HG03432 (cell line): ENCODE results near the gene MUC5B.
"Not testable (repeated sequence)": the region's sequence is repeated elsewhere in the genome, so short reads cannot be mapped to it uniquely, and the experiment has no call there.

Experiments used
- ATAC-seq: cut with Tn5 transposase; IDR thresholded peaks from one replicate; pipeline ENCODE4 v1.9.1; 2021; ENCODE audit warnings: mild to moderate bottlenecking, moderate library complexity; ENCODE audit not compliant: unreplicated experiment

MUC5B gene

DNA sequence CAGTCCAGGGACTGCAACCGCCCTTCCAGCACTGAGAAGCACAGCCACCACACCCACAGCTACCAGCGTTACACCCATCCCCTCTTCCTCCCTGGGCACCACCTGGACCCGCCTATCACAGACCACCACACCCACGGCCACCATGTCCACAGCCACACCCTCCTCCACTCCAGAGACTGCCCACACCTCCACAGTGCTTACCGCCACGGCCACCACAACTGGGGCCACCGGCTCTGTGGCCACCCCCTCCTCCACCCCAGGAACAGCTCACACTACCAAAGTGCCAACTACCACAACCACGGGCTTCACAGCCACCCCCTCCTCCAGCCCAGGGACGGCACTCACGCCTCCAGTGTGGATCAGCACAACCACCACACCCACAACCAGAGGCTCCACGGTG lies 19.9 kb downstream of the MUC5B start:
- not testable (repeated sequence) for ATAC-seq

DNA sequence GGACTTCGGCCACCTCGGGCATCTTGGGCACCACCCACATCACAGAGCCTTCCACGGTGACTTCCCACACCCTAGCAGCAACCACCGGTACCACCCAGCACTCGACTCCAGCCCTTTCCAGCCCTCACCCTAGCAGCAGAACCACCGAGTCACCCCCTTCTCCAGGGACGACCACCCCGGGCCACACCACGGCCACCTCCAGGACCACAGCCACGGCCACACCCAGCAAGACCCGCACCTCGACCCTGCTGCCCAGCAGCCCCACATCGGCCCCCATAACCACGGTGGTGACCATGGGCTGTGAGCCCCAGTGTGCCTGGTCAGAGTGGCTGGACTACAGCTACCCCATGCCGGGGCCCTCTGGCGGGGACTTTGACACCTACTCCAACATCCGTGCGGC lies 20.7 kb downstream of the MUC5B start:
- ATAC-seq: not testable (repeated sequence)

DNA sequence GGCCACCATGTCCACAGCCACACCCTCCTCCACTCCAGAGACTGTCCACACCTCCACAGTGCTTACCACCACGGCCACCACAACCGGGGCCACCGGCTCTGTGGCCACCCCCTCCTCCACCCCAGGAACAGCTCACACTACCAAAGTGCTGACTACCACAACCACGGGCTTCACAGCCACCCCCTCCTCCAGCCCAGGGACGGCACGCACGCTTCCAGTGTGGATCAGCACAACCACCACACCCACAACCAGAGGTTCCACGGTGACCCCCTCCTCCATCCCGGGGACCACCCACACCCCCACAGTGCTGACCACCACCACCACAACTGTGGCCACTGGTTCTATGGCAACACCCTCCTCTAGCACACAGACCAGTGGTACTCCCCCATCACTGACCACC lies 21.7 kb downstream of the MUC5B start:
- ATAC-seq: not testable (repeated sequence)

DNA sequence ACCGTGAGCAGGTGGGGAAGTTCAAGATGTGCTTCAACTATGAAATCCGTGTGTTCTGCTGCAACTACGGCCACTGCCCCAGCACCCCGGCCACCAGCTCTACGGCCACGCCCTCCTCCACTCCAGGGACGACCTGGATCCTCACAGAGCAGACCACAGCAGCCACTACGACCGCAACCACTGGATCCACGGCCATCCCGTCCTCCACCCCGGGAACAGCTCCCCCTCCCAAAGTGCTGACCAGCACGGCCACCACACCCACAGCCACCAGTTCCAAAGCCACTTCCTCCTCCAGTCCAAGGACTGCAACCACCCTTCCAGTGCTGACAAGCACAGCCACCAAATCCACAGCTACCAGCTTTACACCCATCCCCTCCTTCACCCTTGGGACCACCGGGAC lies 22.9 kb downstream of the MUC5B start:
- not testable (repeated sequence) for ATAC-seq

DNA sequence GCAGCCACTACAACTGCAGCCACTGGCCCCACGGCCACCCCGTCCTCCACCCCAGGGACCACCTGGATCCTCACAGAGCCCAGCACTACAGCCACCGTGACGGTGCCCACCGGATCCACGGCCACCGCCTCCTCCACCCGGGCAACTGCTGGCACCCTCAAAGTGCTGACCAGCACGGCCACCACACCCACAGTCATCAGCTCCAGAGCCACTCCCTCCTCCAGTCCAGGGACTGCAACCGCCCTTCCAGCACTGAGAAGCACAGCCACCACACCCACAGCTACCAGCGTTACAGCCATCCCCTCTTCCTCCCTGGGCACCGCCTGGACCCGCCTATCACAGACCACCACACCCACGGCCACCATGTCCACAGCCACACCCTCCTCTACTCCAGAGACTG lies 23.4 kb downstream of the MUC5B start:
- not testable (repeated sequence) for ATAC-seq

DNA sequence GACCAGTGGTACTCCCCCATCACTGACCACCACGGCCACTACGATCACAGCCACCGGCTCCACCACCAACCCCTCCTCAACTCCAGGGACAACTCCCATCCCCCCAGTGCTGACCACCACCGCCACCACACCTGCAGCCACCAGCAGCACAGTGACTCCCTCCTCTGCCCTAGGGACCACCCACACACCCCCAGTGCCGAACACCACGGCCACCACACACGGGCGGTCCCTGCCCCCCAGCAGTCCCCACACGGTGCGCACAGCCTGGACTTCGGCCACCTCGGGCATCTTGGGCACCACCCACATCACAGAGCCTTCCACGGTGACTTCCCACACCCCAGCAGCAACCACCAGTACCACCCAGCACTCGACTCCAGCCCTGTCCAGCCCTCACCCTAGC lies 24.2 kb downstream of the MUC5B start:
- ATAC-seq: not testable (repeated sequence)

DNA sequence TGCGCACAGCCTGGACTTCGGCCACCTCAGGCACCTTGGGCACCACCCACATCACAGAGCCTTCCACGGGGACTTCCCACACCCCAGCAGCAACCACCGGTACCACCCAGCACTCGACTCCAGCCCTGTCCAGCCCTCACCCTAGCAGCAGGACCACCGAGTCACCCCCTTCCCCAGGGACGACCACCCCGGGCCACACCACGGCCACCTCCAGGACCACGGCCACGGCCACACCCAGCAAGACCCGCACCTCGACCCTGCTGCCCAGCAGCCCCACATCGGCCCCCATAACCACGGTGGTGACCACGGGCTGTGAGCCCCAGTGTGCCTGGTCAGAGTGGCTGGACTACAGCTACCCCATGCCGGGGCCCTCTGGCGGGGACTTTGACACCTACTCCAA lies 26.1 kb downstream of the MUC5B start:
- not testable (repeated sequence) for ATAC-seq

DNA sequence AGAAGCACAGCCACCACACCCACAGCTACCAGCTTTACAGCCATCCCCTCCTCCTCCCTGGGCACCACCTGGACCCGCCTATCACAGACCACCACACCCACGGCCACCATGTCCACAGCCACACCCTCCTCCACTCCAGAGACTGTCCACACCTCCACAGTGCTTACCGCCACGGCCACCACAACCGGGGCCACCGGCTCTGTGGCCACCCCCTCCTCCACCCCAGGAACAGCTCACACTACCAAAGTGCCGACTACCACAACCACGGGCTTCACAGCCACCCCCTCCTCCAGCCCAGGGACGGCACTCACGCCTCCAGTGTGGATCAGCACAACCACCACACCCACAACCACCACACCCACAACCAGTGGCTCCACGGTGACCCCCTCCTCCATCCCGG lies 27.5 kb downstream of the MUC5B start:
- not testable (repeated sequence) for ATAC-seq

DNA sequence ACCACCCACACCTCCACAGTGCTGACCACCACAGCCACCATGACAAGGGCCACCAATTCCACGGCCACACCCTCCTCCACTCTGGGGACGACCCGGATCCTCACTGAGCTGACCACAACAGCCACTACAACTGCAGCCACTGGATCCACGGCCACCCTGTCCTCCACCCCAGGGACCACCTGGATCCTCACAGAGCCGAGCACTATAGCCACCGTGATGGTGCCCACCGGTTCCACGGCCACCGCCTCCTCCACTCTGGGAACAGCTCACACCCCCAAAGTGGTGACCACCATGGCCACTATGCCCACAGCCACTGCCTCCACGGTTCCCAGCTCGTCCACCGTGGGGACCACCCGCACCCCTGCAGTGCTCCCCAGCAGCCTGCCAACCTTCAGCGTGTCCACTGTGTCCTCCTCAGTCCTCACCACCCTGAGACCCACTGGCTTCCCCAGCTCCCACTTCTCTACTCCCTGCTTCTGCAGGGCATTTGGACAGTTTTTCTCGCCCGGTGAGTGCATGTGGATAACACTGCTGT lies 28.4 kb downstream of the MUC5B start:
- ATAC-seq: no peak

DNA sequence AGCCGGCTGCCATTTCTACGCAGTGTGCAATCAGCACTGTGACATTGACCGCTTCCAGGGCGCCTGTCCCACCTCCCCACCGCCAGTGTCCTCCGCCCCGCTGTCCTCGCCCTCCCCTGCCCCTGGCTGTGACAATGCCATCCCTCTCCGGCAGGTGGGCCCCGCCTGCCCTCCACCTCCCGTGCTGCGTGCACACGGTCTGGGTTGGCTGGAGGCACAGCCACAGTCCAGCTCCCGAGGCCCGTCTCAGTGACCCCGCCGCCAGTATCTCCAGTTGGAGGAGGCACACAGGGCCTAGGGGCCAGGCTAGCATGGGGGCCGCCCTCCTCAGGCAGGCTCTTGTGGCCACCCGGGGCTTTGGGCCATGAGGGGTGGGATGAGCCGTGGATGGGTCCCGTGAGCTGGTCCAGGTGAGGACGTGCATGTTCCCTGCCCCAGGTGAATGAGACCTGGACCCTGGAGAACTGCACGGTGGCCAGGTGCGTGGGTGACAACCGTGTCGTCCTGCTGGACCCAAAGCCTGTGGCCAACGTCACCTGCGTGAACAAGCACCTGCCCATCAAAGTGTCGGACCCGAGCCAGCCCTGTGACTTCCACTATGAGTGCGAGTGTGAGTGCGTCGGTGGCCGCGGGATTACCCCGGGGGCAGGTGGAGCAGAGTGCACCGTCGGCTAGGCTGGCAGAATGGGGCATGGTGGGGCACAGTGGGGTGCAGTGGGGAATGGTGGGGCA lies 29.7 kb downstream of the MUC5B start:
- no peak for ATAC-seq

DNA sequence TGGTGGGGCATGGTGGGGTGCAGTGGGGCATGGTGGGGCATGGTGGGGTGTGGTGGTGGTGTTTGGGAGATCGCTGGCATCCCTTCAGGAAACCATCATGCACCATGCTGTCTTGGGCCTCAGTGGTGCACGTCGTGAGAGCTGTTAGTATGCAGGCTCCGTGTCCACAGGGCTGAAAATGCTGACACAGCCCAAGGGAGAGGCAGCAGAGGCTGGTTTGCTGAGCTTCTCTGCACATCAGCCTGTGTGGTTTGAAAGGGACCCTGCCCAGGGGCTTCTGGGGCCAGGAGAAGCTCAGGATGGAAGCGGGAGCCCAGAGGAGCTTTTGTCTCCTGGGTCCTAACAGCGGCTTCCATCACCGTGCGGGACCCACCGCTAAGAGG lies 30.2 kb downstream of the MUC5B start:
- no peak for ATAC-seq

DNA sequence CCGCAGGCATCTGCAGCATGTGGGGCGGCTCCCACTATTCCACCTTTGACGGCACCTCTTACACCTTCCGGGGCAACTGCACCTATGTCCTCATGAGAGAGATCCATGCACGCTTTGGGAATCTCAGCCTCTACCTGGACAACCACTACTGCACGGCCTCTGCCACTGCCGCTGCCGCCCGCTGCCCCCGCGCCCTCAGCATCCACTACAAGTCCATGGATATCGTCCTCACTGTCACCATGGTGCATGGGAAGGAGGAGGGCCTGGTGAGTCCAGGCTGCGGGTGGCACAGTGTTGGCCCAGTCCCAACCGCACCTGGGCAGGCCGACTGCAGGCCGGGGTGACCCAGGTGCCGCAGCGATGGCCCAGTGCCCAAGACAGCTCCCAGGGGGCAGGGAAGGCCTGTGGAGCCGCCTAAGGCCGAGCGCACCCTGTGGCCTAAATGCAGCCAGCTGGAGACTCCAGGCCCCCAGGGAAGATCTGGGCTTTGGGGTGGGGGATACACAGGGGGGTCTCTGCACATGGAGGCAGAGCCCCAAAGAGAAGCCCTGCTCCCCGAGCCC lies 31.3 kb downstream of the MUC5B start:
- ATAC-seq: no peak

DNA sequence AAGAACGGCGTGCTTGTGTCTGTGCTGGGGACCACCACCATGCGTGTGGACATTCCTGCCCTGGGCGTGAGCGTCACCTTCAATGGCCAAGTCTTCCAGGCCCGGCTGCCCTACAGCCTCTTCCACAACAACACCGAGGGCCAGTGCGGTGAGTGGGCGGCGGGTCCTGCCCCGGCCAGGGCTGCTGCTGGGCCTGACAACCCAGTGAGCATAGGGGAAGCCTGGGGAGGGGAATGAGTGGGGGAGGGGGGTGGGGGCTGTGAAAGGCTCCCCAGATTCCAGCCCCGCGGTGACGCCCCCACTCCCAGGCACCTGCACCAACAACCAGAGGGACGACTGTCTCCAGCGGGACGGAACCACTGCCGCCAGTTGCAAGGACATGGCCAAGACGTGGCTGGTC lies 31.9 kb downstream of the MUC5B start:
- no peak for ATAC-seq

DNA sequence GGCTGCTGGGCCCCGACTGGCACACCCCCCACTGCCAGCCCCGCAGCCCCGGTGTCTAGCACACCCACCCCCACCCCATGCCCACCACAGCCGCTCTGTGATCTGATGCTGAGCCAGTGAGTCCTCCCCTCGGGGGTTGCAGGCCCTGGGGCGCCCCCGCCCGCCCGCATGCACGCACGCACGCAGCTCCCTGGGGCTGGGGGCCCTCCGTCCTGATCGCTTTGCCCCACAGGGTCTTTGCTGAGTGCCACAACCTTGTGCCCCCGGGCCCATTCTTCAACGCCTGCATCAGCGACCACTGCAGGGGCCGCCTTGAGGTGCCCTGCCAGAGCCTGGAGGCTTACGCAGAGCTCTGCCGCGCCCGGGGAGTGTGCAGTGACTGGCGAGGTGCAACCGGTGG lies 32.3 kb downstream of the MUC5B start:
- ATAC-seq: no peak

DNA sequence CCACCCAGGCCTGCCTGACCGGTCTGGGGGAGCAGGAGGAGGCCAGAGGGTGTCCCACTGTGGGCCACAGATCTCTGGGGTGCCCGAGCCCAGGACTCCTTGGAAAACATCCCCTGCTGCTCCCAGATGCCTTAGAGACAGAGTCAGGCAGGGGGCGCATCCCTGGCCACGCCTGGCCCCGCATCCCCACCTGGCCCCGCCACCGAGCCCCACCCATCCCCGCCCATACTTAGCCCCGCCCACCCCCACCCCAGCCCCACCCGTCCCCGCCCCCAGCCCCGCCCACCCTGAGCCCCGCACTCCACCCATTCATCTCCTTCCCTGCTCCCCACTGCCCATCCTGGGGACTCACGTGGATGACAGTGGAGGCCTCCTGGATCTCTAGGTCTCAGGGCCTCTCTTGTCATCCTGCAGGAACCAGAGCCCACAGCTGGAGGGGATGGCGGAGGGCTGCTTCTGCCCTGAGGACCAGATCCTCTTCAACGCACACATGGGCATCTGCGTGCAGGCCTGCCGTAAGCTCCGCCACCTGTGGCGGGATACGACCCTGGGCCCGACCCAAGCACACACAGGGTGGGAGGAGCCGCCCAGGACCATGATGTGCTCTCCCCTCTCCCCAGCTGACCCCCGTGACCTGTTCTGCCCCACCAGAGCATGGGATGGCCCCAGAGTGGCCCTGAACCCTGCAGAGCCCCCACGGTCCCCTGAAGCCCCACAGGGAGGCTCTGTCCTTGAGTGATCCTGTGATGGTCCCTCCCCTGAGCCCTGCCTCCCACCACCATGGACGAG lies 33.6 kb downstream of the MUC5B start:
- ATAC-seq: no peak

DNA sequence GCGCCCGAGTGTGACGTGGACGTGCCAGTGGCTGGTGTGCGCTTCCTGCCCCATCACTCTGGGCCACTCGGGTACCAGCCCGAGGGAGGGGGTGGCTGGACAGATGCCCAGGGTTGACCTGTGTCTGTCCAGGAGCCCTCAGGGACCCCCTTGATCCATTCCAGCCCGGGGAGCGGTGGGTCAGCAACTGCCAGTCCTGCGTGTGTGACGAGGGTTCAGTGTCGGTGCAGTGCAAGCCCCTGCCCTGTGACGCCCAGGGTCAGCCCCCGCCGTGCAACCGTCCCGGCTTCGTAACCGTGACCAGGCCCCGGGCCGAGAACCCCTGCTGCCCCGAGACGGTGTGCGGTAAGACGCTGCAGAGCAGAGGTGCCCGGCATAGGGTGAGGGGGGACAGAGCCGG lies 34.5 kb downstream of the MUC5B start:
- ATAC-seq: no peak

DNA sequence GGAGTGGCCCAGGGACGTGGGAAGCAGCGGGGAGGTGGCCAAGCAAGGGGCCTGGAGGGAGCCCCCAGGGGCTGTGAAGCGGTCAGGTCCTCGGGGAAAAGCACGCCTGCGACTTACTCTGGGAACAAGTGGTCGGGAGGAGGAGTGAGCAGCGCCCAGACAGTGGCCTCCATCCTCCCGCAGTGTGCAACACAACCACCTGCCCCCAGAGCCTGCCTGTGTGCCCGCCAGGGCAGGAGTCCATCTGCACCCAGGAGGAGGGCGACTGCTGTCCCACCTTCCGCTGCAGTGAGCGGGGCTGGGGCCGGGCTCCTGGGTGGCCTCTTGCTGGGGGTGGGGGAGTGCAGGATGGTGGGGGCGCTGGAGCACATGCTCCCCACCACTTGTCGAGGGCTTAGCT lies 35.0 kb downstream of the MUC5B start:
- ATAC-seq: no peak

DNA sequence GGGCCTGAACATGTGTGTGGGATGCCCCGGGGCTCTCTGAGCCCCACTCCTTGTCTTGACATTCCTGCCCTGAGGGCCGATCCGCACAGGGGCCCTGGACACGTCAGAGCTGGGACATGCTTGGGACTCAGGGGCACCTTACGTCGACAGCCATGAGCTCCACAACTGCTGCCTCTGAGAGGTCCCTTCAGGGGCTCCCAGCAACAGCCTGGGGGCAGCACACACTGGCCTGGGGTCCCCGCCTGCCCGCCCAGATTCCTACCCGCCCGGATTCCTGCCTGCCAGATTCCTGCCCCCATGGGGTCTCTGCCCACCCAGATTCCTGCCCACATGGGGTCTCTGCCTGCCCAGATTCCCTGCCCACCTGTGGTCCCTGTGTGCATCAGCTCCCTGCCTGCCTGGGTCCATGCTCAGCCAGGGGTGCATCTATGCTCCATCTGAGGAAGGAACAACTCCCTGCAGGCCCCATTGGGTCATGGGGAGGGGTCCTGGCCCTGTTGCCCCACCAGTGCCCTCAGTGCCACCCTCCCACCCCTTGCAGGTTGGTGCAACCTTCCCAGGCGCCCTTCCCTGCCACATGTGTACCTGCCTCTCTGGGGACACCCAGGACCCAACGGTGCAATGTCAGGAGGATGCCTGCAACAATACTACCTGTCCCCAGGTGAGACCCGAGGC lies 35.7 kb downstream of the MUC5B start:
- ATAC-seq: no peak

DNA sequence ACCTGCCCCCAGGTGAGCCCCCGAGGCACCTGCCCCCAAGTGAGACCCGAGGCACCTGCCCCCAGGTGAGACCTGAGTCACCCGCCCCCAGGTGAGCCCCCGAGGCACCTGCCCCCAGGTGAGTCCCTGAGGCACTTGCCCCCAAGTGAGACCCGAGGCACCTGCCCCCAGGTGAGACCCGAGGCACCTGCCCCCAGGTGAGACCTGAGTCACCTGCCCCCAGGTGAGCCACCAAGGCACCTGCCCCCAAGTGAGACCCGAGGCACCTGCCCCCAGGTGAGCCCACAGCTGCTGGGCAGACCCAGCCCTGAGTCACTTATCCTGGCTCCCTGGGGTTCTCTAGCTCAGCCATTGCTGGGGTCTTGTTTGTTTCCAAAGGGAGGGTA lies 36.2 kb downstream of the MUC5B start:
- no peak for ATAC-seq

DNA sequence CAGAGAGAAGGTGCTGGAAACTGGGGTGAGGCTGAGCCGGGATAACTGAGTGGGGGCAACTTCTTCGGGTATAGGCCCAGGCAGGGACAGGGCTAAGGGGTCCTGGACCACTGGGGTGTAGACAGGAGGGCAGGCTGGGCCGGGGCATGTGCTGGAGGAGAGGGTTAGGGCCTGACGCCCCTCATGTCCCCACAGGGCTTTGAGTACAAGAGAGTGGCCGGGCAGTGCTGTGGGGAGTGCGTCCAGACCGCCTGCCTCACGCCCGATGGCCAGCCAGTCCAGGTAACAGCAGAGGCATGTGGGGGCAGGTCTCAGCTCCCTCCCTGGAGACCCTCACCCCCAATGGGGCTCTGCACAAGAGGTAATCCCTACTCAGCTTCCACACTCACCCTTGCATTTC lies 36.7 kb downstream of the MUC5B start:
- ATAC-seq: no peak

DNA sequence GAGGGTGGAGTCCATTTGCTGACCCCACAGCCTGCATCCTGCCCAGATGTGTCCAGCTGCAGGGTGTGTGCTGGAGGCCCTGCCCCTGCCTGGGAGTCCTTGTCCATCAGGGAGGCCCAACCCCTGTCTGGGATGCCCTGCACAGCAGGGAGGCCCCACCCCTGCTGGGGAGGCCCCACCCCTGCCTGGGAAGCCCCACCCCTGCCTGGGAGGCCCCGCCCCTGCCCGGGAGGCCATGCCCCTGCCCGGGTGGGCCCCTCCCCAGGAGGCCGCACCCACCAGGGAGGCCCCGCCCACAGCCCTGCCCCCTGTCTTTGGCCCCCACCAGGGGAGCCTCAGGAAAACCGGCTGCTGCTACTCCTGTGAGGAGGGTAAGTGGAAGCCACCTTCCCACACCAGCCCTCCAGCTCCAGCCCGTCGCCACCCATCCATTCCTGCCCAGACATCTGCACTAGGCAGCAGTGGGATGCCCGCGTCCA lies 37.2 kb downstream of the MUC5B start:
- no peak for ATAC-seq
